SU-DHL-6 (cell line): ENCODE results near the gene MOV10L1.

Source experiments
- CTCF ChIP-seq: fragments of 200-600 bp; sonication (generic); IDR thresholded peaks from one replicate; pipeline ENCODE4 v1.5.1; 2017; ENCODE audit warnings: antibody characterized with exemption, mild to moderate bottlenecking, low read length, moderate library complexity; ENCODE audit not compliant: insufficient read depth, poor library complexity, severe bottlenecking
- EZH2phosphoT487 ChIP-seq: fragments of 200-600 bp; sonication (generic), shearing (Covaris generic); conservative IDR thresholded peaks from 2 replicates; pipeline ENCODE4 v1.6.1; 2018; ENCODE audit warnings: mild to moderate bottlenecking, antibody characterized with exemption, low read length, moderate library complexity, mixed read lengths

GRCh38 chr22:50080077-50080465 lies 9.7 kb upstream of the MOV10L1 start:
- TF ChIP-seq CTCF: no peak
- TF ChIP-seq EZH2phosphoT487: no peak
